ENCODE data around the gene USP34. TPM values are rescaled to one million over a fixed set of nuclear protein-coding genes. Genes with fewer than 3 reads are reported as not detected.

The USP34 gene
- total and polyA plus RNA-seq, 2 experiments from 2014 or later, result 36.8 to 125 TPM

DNA sequence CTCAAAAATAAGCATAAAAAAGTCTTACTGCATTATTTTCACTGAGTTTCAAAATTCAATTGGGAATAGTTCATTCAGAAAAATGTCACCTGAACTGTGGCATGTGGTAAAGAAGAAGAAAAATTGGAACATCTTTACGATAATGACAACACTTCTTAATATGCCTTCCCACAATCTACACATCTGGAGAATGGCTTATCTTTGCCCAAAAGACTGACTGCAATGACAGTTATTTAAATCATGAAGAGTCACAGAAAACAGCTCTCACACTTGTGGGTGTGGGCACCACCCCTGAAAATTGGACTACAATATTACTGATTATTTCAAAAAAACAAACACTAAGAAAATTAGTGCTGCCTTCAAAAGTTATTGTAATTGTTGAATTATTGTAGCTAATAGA lies 152.3 kb downstream of the USP34 start:
- WGBS (ENCODE audit: low lambda C conversion rate, missing lambda C conversion rate), result 88% methylated on average over 1 of the region's 1 CpG
- Histone ChIP-seq H3K4me1 (ENCODE audit: insufficient read depth) (no peaks in the 10 kb centered on the region), H4K20me1 (ENCODE audit: insufficient read depth, poor library complexity, severe bottlenecking) (no peaks in the 10 kb centered on the region), H3K4me3 (no peak overlapping the region), H3K27me3 (no peaks in the 10 kb centered on the region), H3K9me2 (replicated peaks; ENCODE audit: insufficient read depth) (no peaks in the 10 kb centered on the region), H3K9me3 (ENCODE audit: low read depth) (no peaks in the 10 kb centered on the region), H3K27ac (no peak overlapping the region), H3K36me3 (replicated peaks; ENCODE audit: insufficient read depth, low read depth) (no peaks in the 10 kb centered on the region), H2AFZ (no peak overlapping the region), H3K79me2 (no peaks in the 10 kb centered on the region), H3K4me2 (no peak overlapping the region)
- DNase-seq (ENCODE audit: low spot score), result no peak
- TF ChIP-seq EZH2phosphoT487 (IDR thresholded peaks at IDR 0.05; ENCODE audit: low read depth, severe bottlenecking, unreplicated experiment) (no peak), EZH2 (IDR thresholded peaks at IDR 0.05; ENCODE audit: borderline replicate concordance) (no peak)
- TF ChIP-seq, protein P1, sequence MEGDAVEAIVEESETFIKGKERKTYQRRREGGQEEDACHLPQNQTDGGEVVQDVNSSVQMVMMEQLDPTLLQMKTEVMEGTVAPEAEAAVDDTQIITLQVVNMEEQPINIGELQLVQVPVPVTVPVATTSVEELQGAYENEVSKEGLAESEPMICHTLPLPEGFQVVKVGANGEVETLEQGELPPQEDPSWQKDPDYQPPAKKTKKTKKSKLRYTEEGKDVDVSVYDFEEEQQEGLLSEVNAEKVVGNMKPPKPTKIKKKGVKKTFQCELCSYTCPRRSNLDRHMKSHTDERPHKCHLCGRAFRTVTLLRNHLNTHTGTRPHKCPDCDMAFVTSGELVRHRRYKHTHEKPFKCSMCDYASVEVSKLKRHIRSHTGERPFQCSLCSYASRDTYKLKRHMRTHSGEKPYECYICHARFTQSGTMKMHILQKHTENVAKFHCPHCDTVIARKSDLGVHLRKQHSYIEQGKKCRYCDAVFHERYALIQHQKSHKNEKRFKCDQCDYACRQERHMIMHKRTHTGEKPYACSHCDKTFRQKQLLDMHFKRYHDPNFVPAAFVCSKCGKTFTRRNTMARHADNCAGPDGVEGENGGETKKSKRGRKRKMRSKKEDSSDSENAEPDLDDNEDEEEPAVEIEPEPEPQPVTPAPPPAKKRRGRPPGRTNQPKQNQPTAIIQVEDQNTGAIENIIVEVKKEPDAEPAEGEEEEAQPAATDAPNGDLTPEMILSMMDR (IDR thresholded peaks at IDR 0.05; ENCODE audit: poor library complexity), result no peak

DNA sequence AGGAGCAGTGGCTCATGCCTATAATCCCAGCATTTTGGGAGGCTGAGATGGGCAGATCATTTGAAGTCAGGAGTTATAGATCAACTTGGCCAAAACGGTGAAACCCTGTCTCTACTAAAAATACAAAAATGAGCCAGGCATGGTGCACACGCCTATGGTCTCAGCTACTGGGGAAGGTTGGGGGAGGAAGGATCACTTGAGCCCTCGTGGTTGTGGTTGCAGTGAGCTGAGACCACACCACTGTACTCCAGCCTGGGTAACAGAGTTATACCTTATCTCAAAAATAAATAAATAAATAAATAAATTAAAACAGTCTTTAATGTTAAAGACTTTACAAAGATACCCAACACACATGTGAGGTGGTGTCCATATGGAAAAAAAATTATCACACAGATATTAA lies 174.9 kb downstream of the USP34 start:
- Histone ChIP-seq H2AFZ (no peak overlapping the region), H3K27me3 (no peaks in the 10 kb centered on the region), H3K36me3 (replicated peaks; ENCODE audit: insufficient read depth, low read depth) (no peaks in the 10 kb centered on the region), H3K4me2 (no peak overlapping the region), H3K4me1 (ENCODE audit: insufficient read depth) (no peaks in the 10 kb centered on the region), H3K27ac (no peak overlapping the region), H3K9me2 (replicated peaks; ENCODE audit: insufficient read depth) (no peaks in the 10 kb centered on the region), H3K79me2 (no peaks in the 10 kb centered on the region), H4K20me1 (ENCODE audit: insufficient read depth, poor library complexity, severe bottlenecking) (no peaks in the 10 kb centered on the region), H3K9me3 (ENCODE audit: low read depth) (no peaks in the 10 kb centered on the region), H3K4me3 (no peak overlapping the region)
- no peak for TF ChIP-seq EZH2phosphoT487 (IDR thresholded peaks at IDR 0.05; ENCODE audit: low read depth, severe bottlenecking, unreplicated experiment)
- TF ChIP-seq EZH2 (IDR thresholded peaks at IDR 0.05; ENCODE audit: borderline replicate concordance), result no peak
- TF ChIP-seq, protein P1 (IDR thresholded peaks at IDR 0.05; ENCODE audit: poor library complexity), result no peak
- no peak for DNase-seq (ENCODE audit: low spot score)
- WGBS (ENCODE audit: low lambda C conversion rate, missing lambda C conversion rate), result 92% methylated on average over 3 of the region's 3 CpGs

DNA sequence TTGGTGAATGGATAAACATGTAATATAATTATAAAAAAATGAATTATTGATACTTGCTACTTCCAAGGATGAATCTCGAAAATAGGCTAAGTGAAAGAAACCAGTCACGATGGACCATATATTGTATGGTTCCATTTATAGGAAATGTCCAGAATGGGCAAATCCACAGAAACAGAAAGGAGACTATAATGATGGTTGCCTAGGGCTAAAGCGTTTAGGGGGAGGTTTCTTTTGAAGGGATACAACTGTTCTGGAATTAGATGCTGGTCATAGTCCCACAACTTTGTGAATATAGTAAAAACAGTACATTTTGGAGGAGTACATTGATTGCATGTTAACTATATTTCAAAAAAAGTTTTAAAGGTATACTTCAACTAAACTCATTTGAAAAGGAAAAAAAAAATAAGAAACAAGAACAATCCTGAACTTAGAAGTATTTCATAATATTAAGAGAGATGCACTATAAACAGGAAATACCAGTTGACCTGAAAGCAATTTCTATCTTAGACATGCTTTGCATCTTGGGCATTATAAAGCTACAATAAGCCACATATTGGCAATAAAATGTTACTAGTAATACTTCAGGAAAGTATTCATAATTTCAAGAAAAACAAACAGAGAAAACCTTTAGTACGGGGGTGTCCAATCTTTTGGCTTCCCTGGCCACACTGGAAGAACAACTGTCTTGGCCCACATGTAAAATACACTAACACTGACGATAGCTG lies 178.9 kb downstream of the USP34 start:
- H3K9me2 ChIP-seq (replicated peaks; ENCODE audit: insufficient read depth), result no peaks in the 10 kb centered on the region
- DNase-seq (ENCODE audit: low spot score), result no peak
- H3K4me2 ChIP-seq, result no peak overlapping the region
- TF ChIP-seq EZH2phosphoT487 (IDR thresholded peaks at IDR 0.05; ENCODE audit: low read depth, severe bottlenecking, unreplicated experiment) (no peak), EZH2 (IDR thresholded peaks at IDR 0.05; ENCODE audit: borderline replicate concordance) (no peak)
- TF ChIP-seq, protein P1 (IDR thresholded peaks at IDR 0.05; ENCODE audit: poor library complexity), result no peak
- H3K79me2 ChIP-seq, result no peaks in the 10 kb centered on the region
- H3K9me3 ChIP-seq (ENCODE audit: low read depth), result no peaks in the 10 kb centered on the region
- H3K27ac ChIP-seq, result no peak overlapping the region
- 85% methylated on average over 5 of the region's 5 CpGs for WGBS (ENCODE audit: low lambda C conversion rate, missing lambda C conversion rate)
- H2AFZ ChIP-seq, result no peak overlapping the region
- no peaks in the 10 kb centered on the region for H4K20me1 ChIP-seq (ENCODE audit: insufficient read depth, poor library complexity, severe bottlenecking)
- no peaks in the 10 kb centered on the region for H3K4me1 ChIP-seq (ENCODE audit: insufficient read depth)
- H3K4me3 ChIP-seq, result no peak overlapping the region
- H3K27me3 ChIP-seq, result no peaks in the 10 kb centered on the region
- H3K36me3 ChIP-seq (replicated peaks; ENCODE audit: insufficient read depth, low read depth), result no peaks in the 10 kb centered on the region

Measured in hepatocyte (in vitro differentiated cells).